Heart left ventricle (tissue), 16 donors: Measurements from ENCODE around the gene NUTM1. TPM values are rescaled to one million over a fixed set of nuclear protein-coding genes. Genes with fewer than 3 reads are reported as not detected.

Source experiments
- ATAC-seq, 4 donors: fragments of 200-7000 bp; cut with Tn5 transposase; one replicate each; pipeline ENCODE4 v1.9.1; 2020 to 2022; ENCODE audit warnings: moderate library complexity in 4 of 4, mild to moderate bottlenecking in 3 of 4, moderate number of reproducible peaks in 1 of 4
- DNase-seq, 5 donors: peaks; one replicate each; pipeline ENCODE4 v3.0.0-alpha.2; 2020
- H3K27ac ChIP-seq, 12 donors: fragments of 200-600 bp; sonication (generic) in 4 of 12; one replicate each; pipeline versions ENCODE4 v1.5.0 to v1.8.0; 2016 to 2022; ENCODE audit warnings: mild to moderate bottlenecking in 2 of 12
- H3K27me3 ChIP-seq, 9 donors: fragments of 200-600 bp; sonication (generic) in 2 of 9; one replicate each; pipeline versions ENCODE4 v1.5.1 to v1.8.0; 2016 to 2022; ENCODE audit warnings: mild to moderate bottlenecking in 3 of 9
- H3K36me3 ChIP-seq, 9 donors: fragments of 200-600 bp; sonication (generic) in 2 of 9; one replicate each; pipeline versions ENCODE4 v1.5.0 to v1.8.0; 2018 to 2022; ENCODE audit warnings: mild to moderate bottlenecking in 2 of 9
- H3K4me1 ChIP-seq, 12 donors: fragments of 200-600 bp; sonication (generic) in 4 of 12; one replicate each; pipeline versions ENCODE4 v1.5.0 to v1.8.0; 2016 to 2022; ENCODE audit warnings: mild to moderate bottlenecking in 3 of 12
- H3K4me3 ChIP-seq, 12 donors: fragments of 200-600 bp; sonication (generic) in 4 of 12; one replicate each; pipeline versions ENCODE4 v1.5.0 to v1.8.0; 2017 to 2022; ENCODE audit warnings: mild to moderate bottlenecking in 9 of 12, moderate library complexity in 4 of 12
- H3K9me3 ChIP-seq, 12 donors: fragments of 200-600 bp; sonication (generic) in 4 of 12; one replicate each; pipeline versions ENCODE4 v1.5.0 to v1.8.0; 2016 to 2022; ENCODE audit warnings: mild to moderate bottlenecking in 1 of 12
- POLR2A ChIP-seq, 2 donors: fragments of 450-650 bp; IDR thresholded peaks; one replicate each; pipeline ENCODE4 v1.6.1; 2017; ENCODE audit warnings: antibody characterized with exemption in 2 of 2, mild to moderate bottlenecking in 2 of 2, moderate library complexity in 2 of 2
- WGBS, 4 donors: extraction: QIAGEN DNeasy Blood & Tissue Kit in 2 of 4; methylation state at CpG; one replicate each; pipeline versions ENCODE4 v1.1.5 to v1.1.7; 2013 to 2018; 5-methylcytosine and 5-hydroxymethylcytosine counted together
- intact Hi-C, 10 donors: fragments of 100-400 bp; cut with DNase I; formaldehyde crosslinking; loops; one replicate each; pipeline versions ENCODE4 v1.11.1 to v1.14.2; 2022
- polyA plus RNA-seq, 2 donors: library from polyadenylated mRNA; stranded (reverse); fragments of 200-250 nt; gene quantifications; one replicate each; pipeline ENCODE4 v1.2.3, GENCODE V29; 2013
- total RNA-seq, 9 donors: library from RNA; depleted of rRNA in 2 of 9; stranded (reverse); fragments of >200 nt in 2 of 9; fragmentation: NEBNext Ultra II Directional in 3 of 9; extraction: Animal tissue kit (Norgen Biotek cat#: 25700) in 3 of 9; gene quantifications; one replicate each; pipeline versions ENCODE4 v1.1.0 to v1.2.4, GENCODE V29; 2016 to 2023
- TF ChIP-seq, protein P1 (sequence below), 12 donors: fragments of 200-600 bp; sonication (generic) in 4 of 12; IDR thresholded peaks; one replicate each; pipeline versions ENCODE4 v1.5.0 to v1.8.0; 2018 to 2022; ENCODE audit warnings: antibody characterized with exemption in 12 of 12, mild to moderate bottlenecking in 5 of 12
- donor health status: ischemic (EF 13 %, LVEDD 7.1; RV severe dilation, severe dysfunction).
- donor health status: healthy with polysubstance abuse.
- donor health status: DM: no; HTN: yes; CAD: no.
- donor health status: DM: no; HTN: no; CAD: no.
- donor health status: ischemic (EF 25% LVEDD 6.9; RV normal size, moderate dysfunction).
- donor health status: ischemic (EF 25% LVEDD 5.7; RV mildly dilated, moderate dysfunction).
- donor health status: healthy.
- donor health status: DM: yes; HTN: yes; CAD: no.
- donor health status: ischemic (EF 35%, LVEDD 5.7; RV mildly dilated, moderate dysfunction).
- donor health status: nonischemic (EF 11% LVEDD 7.7; RV severe dilation, severe dysfunction).
- donor health status: DM: yes; HTN: yes; CAD: no.
- donor health status: PGD.
- donor health status: ischemic (EF 29% LVEDD 5.4; RV normal size, mild dysfunction).
- donor health status: nonischemic (EF 23%, LVEDD 6.1; RV moderate dilation, normal function).

The NUTM1 gene
- total and polyA plus RNA-seq, 11 donors: not detected

DNA sequence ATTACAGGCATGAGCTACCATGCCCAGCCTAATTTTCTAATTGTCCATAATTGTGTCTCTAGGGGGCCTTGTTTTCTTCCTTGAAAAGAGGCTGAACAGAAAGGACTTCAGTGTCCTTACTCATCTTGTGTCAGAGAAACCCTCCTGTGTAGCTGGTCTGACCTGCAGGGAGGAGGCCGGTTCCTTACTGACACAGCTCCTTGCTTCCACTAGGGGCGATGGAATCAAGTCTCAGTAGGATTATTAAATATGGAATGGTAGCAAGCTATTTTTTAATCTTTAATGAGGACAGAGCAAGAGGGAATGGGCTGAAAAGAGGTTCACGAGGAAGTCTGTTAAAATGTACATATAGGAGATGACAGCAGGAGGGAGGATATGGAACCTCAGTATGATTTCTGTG lies 15.3 kb downstream of the NUTM1 start:
- H3K27me3 ChIP-seq: no peaks in the 10 kb centered on the region
- 72 to 80% (median 75%) methylated on average over 3 of the region's 3 CpGs for WGBS, 4 donors
- H3K4me1 ChIP-seq: no peaks in the 10 kb centered on the region
- no peaks in the 10 kb centered on the region for H3K9me3 ChIP-seq
- intact Hi-C loops: loop anchor here in 1 of 10 donors (5.0 kb wide), 1 partner anchor 116 kb away; no protein-coding TSS in a partner anchor
- no peak for ATAC-seq
- H3K36me3 ChIP-seq: peaks cover 0 to 80% (median 64%) of the 10 kb centered on the region in 9 donors
- DNase-seq: no peak
- no peak overlapping the region for H3K4me3 ChIP-seq
- H3K27ac ChIP-seq: no peak overlapping the region
- no peak for TF ChIP-seq POLR2A (IDR thresholded peaks at IDR 0.05)
- TF ChIP-seq, protein P1, sequence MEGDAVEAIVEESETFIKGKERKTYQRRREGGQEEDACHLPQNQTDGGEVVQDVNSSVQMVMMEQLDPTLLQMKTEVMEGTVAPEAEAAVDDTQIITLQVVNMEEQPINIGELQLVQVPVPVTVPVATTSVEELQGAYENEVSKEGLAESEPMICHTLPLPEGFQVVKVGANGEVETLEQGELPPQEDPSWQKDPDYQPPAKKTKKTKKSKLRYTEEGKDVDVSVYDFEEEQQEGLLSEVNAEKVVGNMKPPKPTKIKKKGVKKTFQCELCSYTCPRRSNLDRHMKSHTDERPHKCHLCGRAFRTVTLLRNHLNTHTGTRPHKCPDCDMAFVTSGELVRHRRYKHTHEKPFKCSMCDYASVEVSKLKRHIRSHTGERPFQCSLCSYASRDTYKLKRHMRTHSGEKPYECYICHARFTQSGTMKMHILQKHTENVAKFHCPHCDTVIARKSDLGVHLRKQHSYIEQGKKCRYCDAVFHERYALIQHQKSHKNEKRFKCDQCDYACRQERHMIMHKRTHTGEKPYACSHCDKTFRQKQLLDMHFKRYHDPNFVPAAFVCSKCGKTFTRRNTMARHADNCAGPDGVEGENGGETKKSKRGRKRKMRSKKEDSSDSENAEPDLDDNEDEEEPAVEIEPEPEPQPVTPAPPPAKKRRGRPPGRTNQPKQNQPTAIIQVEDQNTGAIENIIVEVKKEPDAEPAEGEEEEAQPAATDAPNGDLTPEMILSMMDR (IDR thresholded peaks at IDR 0.05): no peak

DNA sequence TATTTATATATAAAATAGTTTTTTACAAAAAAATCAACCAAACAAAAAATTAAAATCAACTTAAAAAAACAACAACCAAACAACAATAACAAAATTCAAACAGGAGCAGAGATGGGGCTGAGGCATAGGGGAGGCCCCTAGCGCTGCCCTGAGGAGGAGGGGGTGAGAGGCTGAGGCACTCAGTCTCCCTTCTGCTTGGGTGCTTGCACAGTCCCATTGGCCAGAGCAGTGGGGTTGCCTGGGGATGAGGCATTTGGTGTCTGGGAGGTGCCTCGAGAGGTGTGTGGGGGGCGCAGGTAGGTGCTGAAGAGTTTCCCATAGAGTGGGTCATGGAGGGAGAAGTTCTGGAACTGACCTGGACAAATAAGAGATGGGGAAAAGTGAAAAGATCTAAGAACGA lies 15.8 kb downstream of the NUTM1 start:
- 90 to 98% (median 96%) methylated on average over 4 of the region's 4 CpGs for WGBS, 4 donors
- H3K27me3 ChIP-seq: no peaks in the 10 kb centered on the region
- H3K9me3 ChIP-seq: no peaks in the 10 kb centered on the region
- DNase-seq (no peak), ATAC-seq (no peak)
- no peak overlapping the region for H3K4me3 ChIP-seq
- no peak overlapping the region for H3K27ac ChIP-seq
- TF ChIP-seq, protein P1 (IDR thresholded peaks at IDR 0.05): no peak
- no peak for TF ChIP-seq POLR2A (IDR thresholded peaks at IDR 0.05)
- H3K4me1 ChIP-seq: no peaks in the 10 kb centered on the region
- intact Hi-C loops: loop anchor here in 1 of 10 donors (5.0 kb wide), 1 partner anchor 117 kb away; no protein-coding TSS in a partner anchor
- peaks cover 0 to 79% (median 68%) of the 10 kb centered on the region in 9 donors for H3K36me3 ChIP-seq

DNA sequence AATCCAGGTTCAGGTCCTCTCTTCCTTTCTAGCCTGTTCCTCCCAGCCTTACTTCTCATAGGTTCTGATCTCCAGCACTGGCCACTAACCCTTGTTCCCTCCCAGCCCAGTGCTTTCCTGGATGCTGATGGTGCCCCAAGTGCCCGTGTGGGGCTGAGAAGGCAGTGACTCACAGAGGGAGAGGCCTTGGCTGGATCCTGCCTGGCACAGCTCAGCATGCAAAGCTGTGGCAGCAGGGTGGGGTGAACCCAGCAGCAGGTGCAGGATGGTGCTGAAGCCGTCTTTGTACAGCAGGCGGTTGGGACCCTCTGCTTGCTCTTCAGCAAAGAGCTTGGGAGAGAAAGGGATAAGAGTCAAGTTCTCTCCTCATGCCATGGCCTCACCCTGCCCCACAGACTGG lies 16.3 kb downstream of the NUTM1 start:
- Histone ChIP-seq H3K27me3 (no peaks in the 10 kb centered on the region), H3K4me3 (no peak overlapping the region), H3K27ac (no peak overlapping the region), H3K4me1 (no peaks in the 10 kb centered on the region), H3K36me3 (peaks cover 0 to 80% (median 71%) of the 10 kb centered on the region in 9 donors), H3K9me3 (no peaks in the 10 kb centered on the region)
- ATAC-seq (peak in 1 of 4 donors; percentile 29), DNase-seq (no peak)
- intact Hi-C loops: loop anchor here in 1 of 10 donors (5.0 kb wide), 1 partner anchor 117 kb away; no protein-coding TSS in a partner anchor
- WGBS, 4 donors: 70 to 86% (median 80%) methylated on average over 1 to 3 of the region's 3 CpGs
- TF ChIP-seq, protein P1 (IDR thresholded peaks at IDR 0.05): no peak
- no peak for TF ChIP-seq POLR2A (IDR thresholded peaks at IDR 0.05)

DNA sequence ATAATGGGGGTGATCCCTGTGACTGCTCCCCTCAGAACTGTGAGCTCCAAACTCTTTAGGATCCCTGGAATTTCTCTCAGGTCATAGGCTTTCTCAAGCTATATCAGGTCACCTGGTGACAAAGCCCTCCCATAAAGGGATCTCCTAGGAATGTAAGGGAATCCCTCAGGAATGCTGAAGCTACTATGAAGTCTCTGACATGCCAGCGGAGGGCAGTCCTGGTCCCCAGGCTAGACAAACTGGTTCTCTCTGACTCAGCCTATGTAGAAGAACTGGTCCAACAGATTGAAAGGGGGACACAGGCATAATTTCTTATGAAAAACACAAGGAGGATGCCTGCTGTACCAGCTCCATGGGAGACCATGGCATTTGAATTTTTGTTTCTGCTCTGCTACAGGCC lies 17.2 kb downstream of the NUTM1 start:
- no peak for DNase-seq
- TF ChIP-seq, protein P1 (IDR thresholded peaks at IDR 0.05): no peak
- TF ChIP-seq POLR2A (IDR thresholded peaks at IDR 0.05): no peak
- no peak for ATAC-seq
- Histone ChIP-seq H3K36me3 (peaks cover 0 to 80% (median 71%) of the 10 kb centered on the region in 9 donors), H3K4me1 (peaks cover 0 to 8% (median 3%) of the 10 kb centered on the region in 12 donors), H3K4me3 (no peak overlapping the region), H3K27me3 (no peaks in the 10 kb centered on the region), H3K9me3 (no peaks in the 10 kb centered on the region), H3K27ac (no peak overlapping the region)
- WGBS, 4 donors: 78 to 100% (median 92%) methylated on average over 1 of the region's 1 CpG
- intact Hi-C loops: loop anchor here in 5 of 10 donors (10.0 kb wide), 5 partner anchors 95 to 295 kb away; partner anchors contain the start of genes EMC7 (in 3 of the 5), PGBD4 (in 3 of the 5) and GOLGA8B (in 1 of the 5)
